ENCODE data around the gene RAB13. TPM values are rescaled to one million over a fixed set of nuclear protein-coding genes. Genes with fewer than 3 reads are reported as not detected.

RAB13 gene
- total and polyA plus RNA-seq, 2 of the 4 experiments (the other 2 are of a cell fraction): 42.3 to 249 TPM

- intact Hi-C loops (cut with micrococcal nuclease) (no loop called here), in situ Hi-C loops (cut with MboI; ENCODE audit: low sequenced_read_pairs) (loop anchor here (10.0 to 25.0 kb wide), 2 partner anchors 296 to 433 kb away; partner anchors contain the start of genes ILF2, NPR1, S100A3 and S100A4), dilution Hi-C loops (cut with HindIII; ENCODE audit: low sequenced_read_pairs, unreplicated experiment) (no loop called here)
- Histone ChIP-seq H4K5ac (ENCODE audit: low read depth, low read length) (no peak overlapping the region), H3K4me3 (ENCODE audit: insufficient read depth, low read depth, low read length) (no peak overlapping the region), H3K36me3 (ENCODE audit: control insufficient read depth, insufficient read depth, low read length) (peaks cover 17% of the 10 kb centered on the region), H4K20me1 (ENCODE audit: insufficient read depth, low read length) (no peaks in the 10 kb centered on the region), H3K23ac (ENCODE audit: low read depth, low read length) (no peak overlapping the region), H3K79me1 (ENCODE audit: low read depth in 1 of 2, low read length in 2 of 2) (peaks cover 5 to 35% of the 10 kb centered on the region in 2 experiments; a peak in 3 of 4 replicates), H3K9ac (ENCODE audit: low read depth, low read length) (no peak overlapping the region), H3K56ac (ENCODE audit: extremely low read depth, insufficient read depth, low read length) (no peak overlapping the region), H2BK5ac (ENCODE audit: low read depth, low read length, poor library complexity, severe bottlenecking) (no peak overlapping the region), H4K8ac (ENCODE audit: low read depth in 2 of 2, low read length in 2 of 2) (no peak overlapping the region), H2AK5ac (ENCODE audit: low read depth, low read length) (no peak overlapping the region), H4K91ac (ENCODE audit: insufficient read depth, low read depth, low read length) (no peak overlapping the region), H3K14ac (replicated peaks; ENCODE audit: low read depth, low read length) (no peak overlapping the region), H3K18ac (ENCODE audit: low read depth, low read length) (no peak overlapping the region), H3K4ac (ENCODE audit: low read depth, low read length) (no peak overlapping the region), H2BK20ac (ENCODE audit: low read depth, low read length) (no peak overlapping the region), H3K27me3 (ENCODE audit: control insufficient read depth, insufficient read depth, low read length) (no peaks in the 10 kb centered on the region), H2BK15ac (ENCODE audit: low read depth, low read length) (no peak overlapping the region), H2AK9ac (replicated peaks; ENCODE audit: low read depth, low read length, poor library complexity) (no peak overlapping the region), H3K9me3 (ENCODE audit: control insufficient read depth, insufficient read depth, low read length) (no peaks in the 10 kb centered on the region), H3K27ac (ENCODE audit: insufficient read depth, low read length) (no peak overlapping the region), H3K9me1 (ENCODE audit: insufficient read depth, low read length) (peaks cover 11% of the 10 kb centered on the region), H3K4me1 (ENCODE audit: control insufficient read depth, insufficient read depth, low read length) (no peaks in the 10 kb centered on the region), H2AFZ (replicated peaks; ENCODE audit: low read length, poor library complexity) (no peak overlapping the region), H3K4me2 (ENCODE audit: low read depth, low read length) (no peak overlapping the region), H2BK120ac (ENCODE audit: low read depth, low read length) (no peak overlapping the region)
- WGBS, 2 experiments (ENCODE audit: extremely low coverage in 2 of 2, insufficient read length in 1 of 2): no CpG with 5 or more reads among the region's 2 CpGs
- DNase-seq (no peak), ATAC-seq (ENCODE audit: low read depth) (no peak)
- ChIA-PET CTCF (no interaction called here), POLR2A (ENCODE audit: unreplicated experiment) (no interaction called here)
- BruUV-seq (replicated peaks): no TSS peak
- TF ChIP-seq NFE2L2 (IDR thresholded peaks at IDR 0.05; ENCODE audit: low read depth, low read length): no peak
- no peak for TF ChIP-seq RAD21 (IDR thresholded peaks at IDR 0.05; ENCODE audit: low read length)
- no peak for TF ChIP-seq FOS (IDR thresholded peaks at IDR 0.05; ENCODE audit: low read depth, low read length)
- no peak for TF ChIP-seq MXI1 (IDR thresholded peaks at IDR 0.05; ENCODE audit: borderline replicate concordance, low read depth, low read length)
- no peak for TF ChIP-seq RFX5 (IDR thresholded peaks at IDR 0.05; ENCODE audit: low read depth, low read length)
- TF ChIP-seq POLR2A (IDR thresholded peaks at IDR 0.05; ENCODE audit: low read depth, low read length): no peak
- no peak for TF ChIP-seq RCOR1 (IDR thresholded peaks at IDR 0.05; ENCODE audit: insufficient replicate concordance, low read length)
- TF ChIP-seq MAFK (IDR thresholded peaks at IDR 0.05; ENCODE audit: low read depth, low read length): no peak
- TF ChIP-seq, protein P1, sequence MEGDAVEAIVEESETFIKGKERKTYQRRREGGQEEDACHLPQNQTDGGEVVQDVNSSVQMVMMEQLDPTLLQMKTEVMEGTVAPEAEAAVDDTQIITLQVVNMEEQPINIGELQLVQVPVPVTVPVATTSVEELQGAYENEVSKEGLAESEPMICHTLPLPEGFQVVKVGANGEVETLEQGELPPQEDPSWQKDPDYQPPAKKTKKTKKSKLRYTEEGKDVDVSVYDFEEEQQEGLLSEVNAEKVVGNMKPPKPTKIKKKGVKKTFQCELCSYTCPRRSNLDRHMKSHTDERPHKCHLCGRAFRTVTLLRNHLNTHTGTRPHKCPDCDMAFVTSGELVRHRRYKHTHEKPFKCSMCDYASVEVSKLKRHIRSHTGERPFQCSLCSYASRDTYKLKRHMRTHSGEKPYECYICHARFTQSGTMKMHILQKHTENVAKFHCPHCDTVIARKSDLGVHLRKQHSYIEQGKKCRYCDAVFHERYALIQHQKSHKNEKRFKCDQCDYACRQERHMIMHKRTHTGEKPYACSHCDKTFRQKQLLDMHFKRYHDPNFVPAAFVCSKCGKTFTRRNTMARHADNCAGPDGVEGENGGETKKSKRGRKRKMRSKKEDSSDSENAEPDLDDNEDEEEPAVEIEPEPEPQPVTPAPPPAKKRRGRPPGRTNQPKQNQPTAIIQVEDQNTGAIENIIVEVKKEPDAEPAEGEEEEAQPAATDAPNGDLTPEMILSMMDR (conservative IDR thresholded peaks at IDR 0.05; ENCODE audit: low read depth, low read length): no peak
- TF ChIP-seq CHD1 (IDR thresholded peaks at IDR 0.05; ENCODE audit: low read depth, low read length): no peak
- TF ChIP-seq CEBPB (IDR thresholded peaks at IDR 0.05; ENCODE audit: low read depth, low read length): no peak
- TF ChIP-seq, protein P2, sequence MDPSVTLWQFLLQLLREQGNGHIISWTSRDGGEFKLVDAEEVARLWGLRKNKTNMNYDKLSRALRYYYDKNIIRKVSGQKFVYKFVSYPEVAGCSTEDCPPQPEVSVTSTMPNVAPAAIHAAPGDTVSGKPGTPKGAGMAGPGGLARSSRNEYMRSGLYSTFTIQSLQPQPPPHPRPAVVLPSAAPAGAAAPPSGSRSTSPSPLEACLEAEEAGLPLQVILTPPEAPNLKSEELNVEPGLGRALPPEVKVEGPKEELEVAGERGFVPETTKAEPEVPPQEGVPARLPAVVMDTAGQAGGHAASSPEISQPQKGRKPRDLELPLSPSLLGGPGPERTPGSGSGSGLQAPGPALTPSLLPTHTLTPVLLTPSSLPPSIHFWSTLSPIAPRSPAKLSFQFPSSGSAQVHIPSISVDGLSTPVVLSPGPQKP (IDR thresholded peaks at IDR 0.05; ENCODE audit: borderline replicate concordance, low read depth, low read length): no peak
- no peak for TF ChIP-seq USF2 (IDR thresholded peaks at IDR 0.05; ENCODE audit: low read depth, low read length)
- no peak for TF ChIP-seq SMC3 (IDR thresholded peaks at IDR 0.05; ENCODE audit: low read depth, low read length)
- no peak for TF ChIP-seq BHLHE40 (IDR thresholded peaks at IDR 0.05; ENCODE audit: low read depth, low read length)
Measured at GRCh38 chr1:153970346-153970745, 15.8 kb downstream of the RAB13 start.
